C4-2B (cell line): ENCODE results near the gene KCNC1.

Experiments used
- ZFX ChIP-seq: fragments of 450-650 bp; IDR thresholded peaks from 2 replicates; pipeline ENCODE4 v1.6.1; 2017
- TF ChIP-seq, protein P1 (sequence below): fragments of 450-650 bp; conservative IDR thresholded peaks from 2 replicates; pipeline ENCODE4 v1.5.1; 2017; ENCODE audit warnings: mild to moderate bottlenecking

DNA sequence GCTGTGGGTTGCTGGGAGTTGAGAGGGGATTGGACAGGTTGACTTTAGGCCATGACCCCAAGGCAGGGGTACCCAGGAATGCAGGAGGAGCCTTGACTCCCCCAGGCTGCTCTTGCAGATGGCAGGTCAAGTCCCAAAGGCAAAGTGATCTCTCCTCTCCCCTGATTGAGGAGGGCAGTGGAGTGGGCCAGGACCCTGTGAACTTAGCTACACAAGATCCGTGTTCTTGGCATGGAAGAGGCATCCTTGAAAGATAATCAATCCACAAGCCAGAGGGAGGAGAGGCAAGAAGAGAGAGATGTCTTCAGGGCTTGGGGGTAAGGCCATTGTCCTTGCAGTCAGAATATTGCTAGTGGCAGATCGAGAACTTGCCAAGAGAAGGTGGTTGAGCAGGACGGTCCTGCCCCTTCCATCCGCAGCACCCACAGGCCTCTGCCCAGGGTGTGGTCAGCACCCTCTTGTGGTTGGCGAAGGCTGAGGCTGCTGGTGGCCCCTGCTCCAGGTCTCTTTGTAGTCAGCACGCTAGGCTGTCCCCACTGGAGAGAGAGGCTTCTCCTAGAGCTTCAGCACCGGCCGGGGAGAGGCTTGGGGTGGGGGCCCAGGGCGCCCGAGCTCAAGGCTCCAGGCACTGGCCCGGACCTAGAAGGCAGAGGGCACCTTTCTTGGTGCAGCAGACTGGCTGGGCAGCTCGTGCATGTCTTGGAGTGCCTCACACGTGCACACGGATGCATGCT is 45.4 kb downstream of the KCNC1 start:
- TF ChIP-seq, protein P1, sequence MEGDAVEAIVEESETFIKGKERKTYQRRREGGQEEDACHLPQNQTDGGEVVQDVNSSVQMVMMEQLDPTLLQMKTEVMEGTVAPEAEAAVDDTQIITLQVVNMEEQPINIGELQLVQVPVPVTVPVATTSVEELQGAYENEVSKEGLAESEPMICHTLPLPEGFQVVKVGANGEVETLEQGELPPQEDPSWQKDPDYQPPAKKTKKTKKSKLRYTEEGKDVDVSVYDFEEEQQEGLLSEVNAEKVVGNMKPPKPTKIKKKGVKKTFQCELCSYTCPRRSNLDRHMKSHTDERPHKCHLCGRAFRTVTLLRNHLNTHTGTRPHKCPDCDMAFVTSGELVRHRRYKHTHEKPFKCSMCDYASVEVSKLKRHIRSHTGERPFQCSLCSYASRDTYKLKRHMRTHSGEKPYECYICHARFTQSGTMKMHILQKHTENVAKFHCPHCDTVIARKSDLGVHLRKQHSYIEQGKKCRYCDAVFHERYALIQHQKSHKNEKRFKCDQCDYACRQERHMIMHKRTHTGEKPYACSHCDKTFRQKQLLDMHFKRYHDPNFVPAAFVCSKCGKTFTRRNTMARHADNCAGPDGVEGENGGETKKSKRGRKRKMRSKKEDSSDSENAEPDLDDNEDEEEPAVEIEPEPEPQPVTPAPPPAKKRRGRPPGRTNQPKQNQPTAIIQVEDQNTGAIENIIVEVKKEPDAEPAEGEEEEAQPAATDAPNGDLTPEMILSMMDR: no peak; the same call in 1 of the 2 replicates
- no peak for TF ChIP-seq ZFX
